ENCODE measurements around the gene TMBIM1.

- TF ChIP-seq CTCF (conservative IDR thresholded peaks at IDR 0.05) (no peak), EZH2 (IDR thresholded peaks at IDR 0.05; ENCODE audit: low read depth) (no peak)
Observed at GRCh38 chr2:218236829-218237228, 55.5 kb downstream of the TMBIM1 start.
